Measurements from ENCODE around the gene ATXN1.

The ATXN1 gene

GRCh38 chr6:16600026-16600425, 161.2 kb downstream of the ATXN1 start:
- Histone ChIP-seq H3K4me3 (ENCODE audit: low read length, poor library complexity, severe bottlenecking) (no peak overlapping the region), H3K4me1 (ENCODE audit: insufficient read depth, low read length, poor library complexity, severe bottlenecking) (peaks cover 16% of the 10 kb centered on the region), H3K4me2 (ENCODE audit: low read depth, low read length, poor library complexity, severe bottlenecking) (no peak overlapping the region), H3K36me3 (ENCODE audit: insufficient read depth, low read length) (no peaks in the 10 kb centered on the region), H3K27me3 (ENCODE audit: insufficient read depth, low read length, poor library complexity, severe bottlenecking) (no peaks in the 10 kb centered on the region), H3K9me3 (ENCODE audit: insufficient read depth, low read depth, low read length) (no peaks in the 10 kb centered on the region), H3K9ac (ENCODE audit: low read depth, low read length, poor library complexity, severe bottlenecking) (no peak overlapping the region), H4K20me1 (ENCODE audit: insufficient read depth, low read length, poor library complexity, severe bottlenecking) (peaks cover 10% of the 10 kb centered on the region), H3K9me2 (replicated peaks; ENCODE audit: low read depth, low read length) (no peaks in the 10 kb centered on the region), H3F3A (ENCODE audit: low read depth) (no peaks in the 10 kb centered on the region), H2AFZ (ENCODE audit: low read length) (no peak overlapping the region), H3K79me2 (ENCODE audit: insufficient read depth, low read length) (no peaks in the 10 kb centered on the region; the same call in 1 of the 2 replicates)
- TF ChIP-seq CTCF (conservative IDR thresholded peaks at IDR 0.05; ENCODE audit: low read length) (no peak), EZH2phosphoT487 (IDR thresholded peaks at IDR 0.05; ENCODE audit: borderline replicate concordance) (no peak)

- Histone ChIP-seq H3K9me3 (ENCODE audit: insufficient read depth, low read depth, low read length) (0 out of 2 replicates have a peak, but pooled peaks cover 3% of the 10 kb centered on the region), H3K9me2 (replicated peaks; ENCODE audit: low read depth, low read length) (no peaks in the 10 kb centered on the region), H2AFZ (ENCODE audit: low read length) (no peak overlapping the region), H3F3A (ENCODE audit: low read depth) (no peaks in the 10 kb centered on the region), H3K4me3 (ENCODE audit: low read length, poor library complexity, severe bottlenecking) (no peak overlapping the region), H4K20me1 (ENCODE audit: insufficient read depth, low read length, poor library complexity, severe bottlenecking) (peaks cover 10% of the 10 kb centered on the region), H3K4me1 (ENCODE audit: insufficient read depth, low read length, poor library complexity, severe bottlenecking) (peaks cover 20% of the 10 kb centered on the region), H3K79me2 (ENCODE audit: insufficient read depth, low read length) (no peaks in the 10 kb centered on the region; the same call in 1 of the 2 replicates), H3K4me2 (ENCODE audit: low read depth, low read length, poor library complexity, severe bottlenecking) (no peak overlapping the region), H3K9ac (ENCODE audit: low read depth, low read length, poor library complexity, severe bottlenecking) (no peak overlapping the region), H3K36me3 (ENCODE audit: insufficient read depth, low read length) (no peaks in the 10 kb centered on the region), H3K27me3 (ENCODE audit: insufficient read depth, low read length, poor library complexity, severe bottlenecking) (no peaks in the 10 kb centered on the region)
- TF ChIP-seq EZH2phosphoT487 (IDR thresholded peaks at IDR 0.05; ENCODE audit: borderline replicate concordance): no peak
Observed at GRCh38 chr6:16596616-16597331, 164.5 kb downstream of the ATXN1 start.

GRCh38 chr6:16595514-16596120, 165.6 kb downstream of the ATXN1 start:
- H3K36me3 ChIP-seq (ENCODE audit: insufficient read depth, low read length): no peaks in the 10 kb centered on the region
- H3K4me1 ChIP-seq (ENCODE audit: insufficient read depth, low read length, poor library complexity, severe bottlenecking): peaks cover 19% of the 10 kb centered on the region
- H3K9ac ChIP-seq (ENCODE audit: low read depth, low read length, poor library complexity, severe bottlenecking): no peak overlapping the region
- no peaks in the 10 kb centered on the region; the same call in 1 of the 2 replicates for H3K79me2 ChIP-seq (ENCODE audit: insufficient read depth, low read length)
- no peak overlapping the region for H3K4me2 ChIP-seq (ENCODE audit: low read depth, low read length, poor library complexity, severe bottlenecking)
- H4K20me1 ChIP-seq (ENCODE audit: insufficient read depth, low read length, poor library complexity, severe bottlenecking): peaks cover 10% of the 10 kb centered on the region
- H3K9me2 ChIP-seq (replicated peaks; ENCODE audit: low read depth, low read length): no peaks in the 10 kb centered on the region
- no peak overlapping the region for H2AFZ ChIP-seq (ENCODE audit: low read length)
- 0 out of 2 replicates have a peak, but pooled peaks cover 3% of the 10 kb centered on the region for H3K9me3 ChIP-seq (ENCODE audit: insufficient read depth, low read depth, low read length)
- TF ChIP-seq CTCF (conservative IDR thresholded peaks at IDR 0.05; ENCODE audit: low read length) (no peak), EZH2phosphoT487 (IDR thresholded peaks at IDR 0.05; ENCODE audit: borderline replicate concordance) (no peak)
- no peaks in the 10 kb centered on the region for H3F3A ChIP-seq (ENCODE audit: low read depth)
- no peaks in the 10 kb centered on the region for H3K27me3 ChIP-seq (ENCODE audit: insufficient read depth, low read length, poor library complexity, severe bottlenecking)
- no peak overlapping the region for H3K4me3 ChIP-seq (ENCODE audit: low read length, poor library complexity, severe bottlenecking)

All from Loucy (cell line).